Measurements from ENCODE around the gene CAVIN2. TPM values are rescaled to one million over a fixed set of nuclear protein-coding genes. Genes with fewer than 3 reads are reported as not detected.
A peak's percentile ranks its signal among the peaks of the same experiment; 100 is the strongest.

Gene CAVIN2
- total and polyA plus RNA-seq, 10 donors = 19.2 to 205 (median 142) TPM

GRCh38 chr2:191802180-191802579 lies 44.7 kb downstream of the CAVIN2 start:
- H3K4me1 ChIP-seq = no peaks in the 10 kb centered on the region
- WGBS, 5 donors = 83 to 92% (median 87%) methylated on average over 5 of the region's 5 CpGs
- intact Hi-C loops (cut with DNase I; ENCODE audit: low total_unique reads) = no loop called here

DNA sequence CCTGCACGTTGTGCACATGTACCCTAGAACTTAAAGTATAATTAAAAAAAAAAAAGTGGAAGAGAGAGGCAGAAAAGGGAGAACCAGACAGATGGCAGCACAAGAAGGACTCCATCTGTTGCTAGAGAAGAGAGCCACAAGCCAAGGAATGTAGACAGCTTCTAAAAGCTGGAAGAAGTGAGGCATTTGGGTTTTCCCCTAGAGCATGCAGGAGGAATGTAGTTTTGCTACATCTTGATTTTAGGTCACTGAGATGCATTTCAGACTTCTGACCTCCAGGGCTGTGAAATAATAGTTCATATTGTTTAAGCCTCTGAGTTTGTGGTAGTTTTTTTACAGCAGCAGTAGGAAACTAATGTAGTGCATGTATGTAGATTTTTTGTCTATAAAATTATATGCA lies 46.0 kb downstream of the CAVIN2 start:
- intact Hi-C loops (cut with DNase I; ENCODE audit: low total_unique reads) = no loop called here
- H3K27me3 ChIP-seq (replicated peaks in 1 of 7) = no peaks in the 10 kb centered on the region
- no peaks in the 10 kb centered on the region for H3K9me3 ChIP-seq
- no peak overlapping the region for H3K4me3 ChIP-seq
- H3K36me3 ChIP-seq = no peaks in the 10 kb centered on the region
- DNase-seq = no peak
- no peak for TF ChIP-seq POLR2AphosphoS5 (IDR thresholded peaks at IDR 0.05)
- H3K4me1 ChIP-seq = no peaks in the 10 kb centered on the region
- WGBS, 5 donors = 82 to 97% (median 84%) methylated on average over 1 of the region's 1 CpG
- H3K27ac ChIP-seq = no peak overlapping the region

More at GRCh38 chr2:191802180-191802579, 44.7 kb downstream of the CAVIN2 start:
- TF ChIP-seq POLR2A (IDR thresholded peaks at IDR 0.05) = no peak
- no peak for TF ChIP-seq POLR2AphosphoS5 (IDR thresholded peaks at IDR 0.05)
- TF ChIP-seq CTCF (IDR thresholded peaks at IDR 0.05 in 8 of 11, conservative IDR thresholded peaks at IDR 0.05 in 3 of 11) = no peak
- Histone ChIP-seq H3K4me3 (no peak overlapping the region), H3K27me3 (replicated peaks in 1 of 7) (no peaks in the 10 kb centered on the region), H3K27ac (no peak overlapping the region), H3K36me3 (no peaks in the 10 kb centered on the region), H3K9me3 (no peaks in the 10 kb centered on the region)
- no peak for DNase-seq

DNA sequence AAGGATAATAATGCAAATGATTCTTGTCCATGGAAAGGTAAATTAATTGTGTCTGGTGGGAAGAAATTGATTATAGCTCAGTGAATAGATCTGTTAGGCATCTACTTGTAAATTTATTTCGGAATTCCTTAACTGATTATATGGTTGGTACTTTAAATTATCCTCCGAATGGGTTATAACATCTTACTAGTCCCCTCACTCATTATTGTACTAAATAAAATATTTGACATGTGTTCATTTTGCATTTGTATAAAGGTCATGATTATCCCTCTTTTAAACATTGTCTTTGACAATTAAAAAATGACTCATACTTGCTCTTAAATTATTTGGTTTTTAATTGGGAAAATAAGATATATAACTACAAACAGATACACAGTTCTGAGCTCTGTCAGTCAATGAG lies 47.4 kb downstream of the CAVIN2 start:
- Histone ChIP-seq H3K4me3 (no peak overlapping the region), H3K27me3 (replicated peaks in 1 of 7) (no peaks in the 10 kb centered on the region), H3K4me1 (no peaks in the 10 kb centered on the region), H3K27ac (peak overlapping the region in 1 of 8 donors; percentile 7), H3K36me3 (no peaks in the 10 kb centered on the region), H3K9me3 (no peaks in the 10 kb centered on the region)
- 87 to 98% (median 95%) methylated on average over 2 of the region's 2 CpGs for WGBS, 5 donors
- intact Hi-C loops (cut with DNase I; ENCODE audit: low total_unique reads) = no loop called here
- no peak for DNase-seq
- TF ChIP-seq POLR2A (IDR thresholded peaks at IDR 0.05) (no peak), CTCF (IDR thresholded peaks at IDR 0.05 in 8 of 11, conservative IDR thresholded peaks at IDR 0.05 in 3 of 11) (no peak), POLR2AphosphoS5 (IDR thresholded peaks at IDR 0.05) (no peak)

DNA sequence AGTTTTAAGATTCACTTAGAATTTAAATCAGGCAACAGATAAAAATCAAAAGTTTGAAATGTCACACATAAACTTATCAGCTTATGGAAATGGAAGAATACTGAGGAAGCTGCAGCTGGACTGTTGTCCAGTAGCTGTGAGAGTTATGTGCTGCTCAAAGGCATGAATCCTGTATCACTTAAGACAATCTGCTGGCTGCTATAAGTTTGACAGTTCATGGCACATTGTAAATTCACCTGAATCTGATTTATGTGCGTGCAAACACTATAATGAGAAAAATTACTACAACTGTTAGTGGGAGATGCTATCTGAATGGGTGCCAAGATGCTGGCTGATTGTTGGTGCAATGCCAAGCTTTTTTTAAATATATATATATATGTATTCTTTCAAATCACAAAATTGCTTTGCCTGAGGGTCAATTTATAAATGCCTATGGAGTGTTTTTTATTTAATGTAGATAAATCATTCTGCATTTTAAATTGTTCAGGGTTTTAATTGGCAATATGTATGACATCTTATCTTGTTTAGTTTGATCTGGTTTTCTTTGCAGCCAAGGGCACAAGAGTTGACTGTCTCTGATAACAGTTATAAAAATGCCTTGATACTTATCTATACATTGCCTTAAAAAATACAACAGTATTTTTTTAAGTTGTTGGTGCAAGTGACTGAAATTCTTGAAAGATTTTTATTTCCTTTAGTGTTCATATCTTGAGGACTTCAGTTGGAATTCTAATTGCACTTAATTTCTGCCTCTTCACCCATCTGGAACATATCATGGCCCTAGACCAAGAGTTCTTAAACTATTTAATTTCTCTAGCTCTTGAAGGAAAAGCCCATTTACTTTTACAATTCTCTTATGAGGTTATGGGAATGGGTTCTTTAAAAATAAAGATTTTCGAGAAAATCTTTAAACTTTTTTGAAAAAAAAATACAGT lies 48.7 kb downstream of the CAVIN2 start:
- H3K27me3 ChIP-seq (replicated peaks in 1 of 7) = no peaks in the 10 kb centered on the region
- H3K9me3 ChIP-seq = no peaks in the 10 kb centered on the region
- no peak for DNase-seq
- H3K27ac ChIP-seq = peak overlapping the region in 1 of 8 donors; percentile 12
- H3K4me3 ChIP-seq = no peak overlapping the region
- 68 to 86% (median 75%) methylated on average over 2 of the region's 2 CpGs for WGBS, 5 donors
- intact Hi-C loops (cut with DNase I; ENCODE audit: low total_unique reads) = no loop called here
- H3K4me1 ChIP-seq = no peaks in the 10 kb centered on the region
- H3K36me3 ChIP-seq = no peaks in the 10 kb centered on the region
- TF ChIP-seq CTCF (IDR thresholded peaks at IDR 0.05 in 8 of 11, conservative IDR thresholded peaks at IDR 0.05 in 3 of 11) = no peak
- TF ChIP-seq POLR2A (IDR thresholded peaks at IDR 0.05) = no peak
- no peak for TF ChIP-seq POLR2AphosphoS5 (IDR thresholded peaks at IDR 0.05)

All from spleen (tissue), 11 donors.